Measurements from ENCODE around the gene THOC1. TPM values are rescaled to one million over a fixed set of nuclear protein-coding genes. Genes with fewer than 3 reads are reported as not detected.

The THOC1 gene, protein sequence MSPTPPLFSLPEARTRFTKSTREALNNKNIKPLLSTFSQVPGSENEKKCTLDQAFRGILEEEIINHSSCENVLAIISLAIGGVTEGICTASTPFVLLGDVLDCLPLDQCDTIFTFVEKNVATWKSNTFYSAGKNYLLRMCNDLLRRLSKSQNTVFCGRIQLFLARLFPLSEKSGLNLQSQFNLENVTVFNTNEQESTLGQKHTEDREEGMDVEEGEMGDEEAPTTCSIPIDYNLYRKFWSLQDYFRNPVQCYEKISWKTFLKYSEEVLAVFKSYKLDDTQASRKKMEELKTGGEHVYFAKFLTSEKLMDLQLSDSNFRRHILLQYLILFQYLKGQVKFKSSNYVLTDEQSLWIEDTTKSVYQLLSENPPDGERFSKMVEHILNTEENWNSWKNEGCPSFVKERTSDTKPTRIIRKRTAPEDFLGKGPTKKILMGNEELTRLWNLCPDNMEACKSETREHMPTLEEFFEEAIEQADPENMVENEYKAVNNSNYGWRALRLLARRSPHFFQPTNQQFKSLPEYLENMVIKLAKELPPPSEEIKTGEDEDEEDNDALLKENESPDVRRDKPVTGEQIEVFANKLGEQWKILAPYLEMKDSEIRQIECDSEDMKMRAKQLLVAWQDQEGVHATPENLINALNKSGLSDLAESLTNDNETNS
- total RNA-seq = 10 to 100 TPM; 17.1 to 84.4 (median 28.9) TPM

GRCh38 chr18:267688-268552, at the start of gene THOC1:
THOC1 (minus strand) TSS chr18:268047; CDS start chr18:268019, 28 bp downstream.
- peaks cover 0 to 24% of the 10 kb centered on the region in 2 donors for H3K36me3 ChIP-seq
- 0% methylated on average over 13 of the region's 69 CpGs; no CpG with 5 or more reads in 1 of the 2 donors for WGBS, 2 donors (ENCODE audit: low coverage in 1 of 2)
- H3K4me1 ChIP-seq = peaks cover 0 to 29% (median 4%) of the 10 kb centered on the region in 3 donors
- peak within 1 kb of the TSS; percentile 72 to 95 (median 92) for H3K27ac ChIP-seq
- peak; percentile 98 for ATAC-seq
- TF ChIP-seq, protein P1, sequence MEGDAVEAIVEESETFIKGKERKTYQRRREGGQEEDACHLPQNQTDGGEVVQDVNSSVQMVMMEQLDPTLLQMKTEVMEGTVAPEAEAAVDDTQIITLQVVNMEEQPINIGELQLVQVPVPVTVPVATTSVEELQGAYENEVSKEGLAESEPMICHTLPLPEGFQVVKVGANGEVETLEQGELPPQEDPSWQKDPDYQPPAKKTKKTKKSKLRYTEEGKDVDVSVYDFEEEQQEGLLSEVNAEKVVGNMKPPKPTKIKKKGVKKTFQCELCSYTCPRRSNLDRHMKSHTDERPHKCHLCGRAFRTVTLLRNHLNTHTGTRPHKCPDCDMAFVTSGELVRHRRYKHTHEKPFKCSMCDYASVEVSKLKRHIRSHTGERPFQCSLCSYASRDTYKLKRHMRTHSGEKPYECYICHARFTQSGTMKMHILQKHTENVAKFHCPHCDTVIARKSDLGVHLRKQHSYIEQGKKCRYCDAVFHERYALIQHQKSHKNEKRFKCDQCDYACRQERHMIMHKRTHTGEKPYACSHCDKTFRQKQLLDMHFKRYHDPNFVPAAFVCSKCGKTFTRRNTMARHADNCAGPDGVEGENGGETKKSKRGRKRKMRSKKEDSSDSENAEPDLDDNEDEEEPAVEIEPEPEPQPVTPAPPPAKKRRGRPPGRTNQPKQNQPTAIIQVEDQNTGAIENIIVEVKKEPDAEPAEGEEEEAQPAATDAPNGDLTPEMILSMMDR (IDR thresholded peaks at IDR 0.05) = peak in 1 of 4 experiments; percentile 4
- TF ChIP-seq POLR2A (IDR thresholded peaks at IDR 0.05) (peak; percentile 81 to 83), EP300 (IDR thresholded peaks at IDR 0.05) (no peak), POLR2AphosphoS5 (IDR thresholded peaks at IDR 0.05) (peak; percentile 94)
- no peaks in the 10 kb centered on the region for H3K9me3 ChIP-seq
- no peaks in the 10 kb centered on the region for H3K27me3 ChIP-seq
- peak within 1 kb of the TSS; percentile 67 to 83 for H3K4me3 ChIP-seq

DNA sequence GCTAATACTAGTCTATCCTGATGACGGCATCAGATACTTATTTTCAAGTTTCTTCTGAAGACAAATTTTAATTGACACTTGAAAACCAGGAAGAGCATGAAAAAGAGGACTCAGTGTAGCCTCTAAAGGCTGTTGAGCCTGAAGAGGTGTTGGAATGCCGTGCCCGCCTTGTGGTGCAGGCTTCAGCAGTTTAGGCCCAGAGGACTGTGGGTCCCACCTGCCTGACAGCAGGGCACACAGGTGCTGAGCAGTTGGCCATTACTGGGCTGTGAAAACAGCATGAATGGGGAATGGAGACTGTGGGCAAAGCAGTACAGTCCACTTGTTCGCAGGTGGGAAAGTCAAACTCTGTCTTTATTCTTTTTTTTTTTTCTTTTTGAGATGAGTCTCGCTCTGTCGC, 49.8 kb upstream of the THOC1 start:
- Histone ChIP-seq H3K9me3 (no peaks in the 10 kb centered on the region), H3K27me3 (no peaks in the 10 kb centered on the region), H3K36me3 (no peaks in the 10 kb centered on the region), H3K4me1 (peaks cover under 1 to 16% (median 4%) of the 10 kb centered on the region in 3 donors), H3K27ac (no peak overlapping the region), H3K4me3 (no peak overlapping the region)
- WGBS, 2 donors (ENCODE audit: low coverage in 1 of 2) = 97 to 100% methylated on average over 1 to 3 of the region's 6 CpGs
- no peak for ATAC-seq
- TF ChIP-seq EP300 (IDR thresholded peaks at IDR 0.05) (no peak), POLR2A (IDR thresholded peaks at IDR 0.05) (no peak), POLR2AphosphoS5 (IDR thresholded peaks at IDR 0.05) (no peak)
- TF ChIP-seq, protein P1 (IDR thresholded peaks at IDR 0.05) = no peak

GRCh38 chr18:316393-316792, 48.5 kb upstream of the THOC1 start:
- no peak for TF ChIP-seq EP300 (IDR thresholded peaks at IDR 0.05)
- TF ChIP-seq POLR2A (IDR thresholded peaks at IDR 0.05) = no peak
- TF ChIP-seq, protein P1 (IDR thresholded peaks at IDR 0.05) = no peak
- TF ChIP-seq POLR2AphosphoS5 (IDR thresholded peaks at IDR 0.05) = no peak
- WGBS, 2 donors (ENCODE audit: low coverage in 1 of 2) = 59 to 75% methylated on average over 7 to 8 of the region's 8 CpGs
- H3K4me1 ChIP-seq = peaks cover 0 to 4% (median 0%) of the 10 kb centered on the region in 3 donors
- no peak for ATAC-seq
- no peaks in the 10 kb centered on the region for H3K36me3 ChIP-seq
- H3K27ac ChIP-seq = no peak overlapping the region
- H3K27me3 ChIP-seq = no peaks in the 10 kb centered on the region
- no peaks in the 10 kb centered on the region for H3K9me3 ChIP-seq
- no peak overlapping the region for H3K4me3 ChIP-seq

DNA sequence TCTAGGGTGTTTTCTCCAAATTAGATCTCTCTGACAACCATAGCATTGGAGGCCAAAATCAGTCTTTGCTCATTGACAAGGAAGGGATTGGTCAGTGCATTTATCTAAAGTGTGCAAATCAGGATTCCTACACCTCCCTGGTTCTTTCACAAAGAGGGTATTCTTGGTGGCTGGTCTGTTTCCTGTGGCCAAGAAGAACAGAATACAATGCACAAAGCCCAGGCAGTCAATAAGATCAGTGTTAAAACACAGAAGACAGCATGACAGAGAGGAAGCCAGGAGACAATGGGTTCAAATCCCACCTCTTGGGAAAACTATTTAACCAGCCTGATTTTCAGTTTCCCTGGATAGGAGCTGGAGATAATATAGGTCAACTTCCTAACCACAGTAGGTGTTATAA, 46.1 kb upstream of the THOC1 start:
- Histone ChIP-seq H3K4me1 (no peaks in the 10 kb centered on the region), H3K36me3 (no peaks in the 10 kb centered on the region), H3K4me3 (no peak overlapping the region), H3K27me3 (no peaks in the 10 kb centered on the region), H3K9me3 (no peaks in the 10 kb centered on the region), H3K27ac (no peak overlapping the region)
- no peak for ATAC-seq
- TF ChIP-seq POLR2AphosphoS5 (IDR thresholded peaks at IDR 0.05) (no peak), POLR2A (IDR thresholded peaks at IDR 0.05) (no peak), EP300 (IDR thresholded peaks at IDR 0.05) (no peak)
- TF ChIP-seq, protein P1 (IDR thresholded peaks at IDR 0.05) = no peak
